ENCODE data around the gene EPHA8.

EPHA8 gene

GRCh38 chr1:22567197-22567596, 3.9 kb downstream of the EPHA8 start:
- no peak for DNase-seq (ENCODE audit: low spot score)

DNA sequence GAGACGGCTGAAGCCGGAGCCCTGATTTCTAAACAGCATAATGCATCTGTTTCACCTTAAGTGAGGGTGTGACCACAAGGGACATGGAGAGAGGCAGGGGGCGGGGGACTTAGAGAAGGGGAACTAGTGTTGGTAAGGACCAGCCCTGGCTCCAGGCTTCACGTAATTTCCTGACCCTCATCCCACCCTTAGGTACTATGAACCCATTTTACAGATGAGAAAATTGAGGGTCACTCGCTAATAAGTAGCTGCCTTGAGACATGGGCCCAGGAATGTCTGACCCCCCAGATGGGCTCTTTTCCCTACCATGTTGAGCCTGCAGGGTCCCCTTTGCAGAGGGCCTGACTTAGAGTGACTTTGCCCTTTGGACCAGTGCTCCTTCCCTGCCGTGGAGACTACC, 4.7 kb downstream of the EPHA8 start:
- no peak for DNase-seq (ENCODE audit: low spot score)

DNA sequence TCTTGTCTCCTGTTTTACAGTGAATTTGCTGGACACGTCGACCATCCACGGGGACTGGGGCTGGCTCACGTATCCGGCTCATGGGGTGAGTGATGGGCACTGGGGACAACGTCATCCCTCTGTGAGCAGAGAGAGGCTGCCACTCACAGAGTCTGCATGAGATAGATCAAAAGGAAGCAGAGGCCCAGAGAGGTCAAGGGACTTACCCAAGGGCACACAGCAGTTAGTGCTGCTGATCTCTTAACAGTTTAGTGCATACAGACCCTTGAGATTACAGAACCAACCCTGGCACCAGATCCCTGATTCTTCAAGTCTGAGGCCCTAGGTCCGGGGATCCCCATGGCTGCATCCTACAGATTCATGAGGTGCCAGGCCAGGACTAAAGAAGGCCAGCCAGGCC, 6.0 kb downstream of the EPHA8 start:
- DNase-seq (ENCODE audit: low spot score), result no peak

- DNase-seq (ENCODE audit: low spot score), result no peak
These were observed 7.0 kb downstream of the EPHA8 start for GRCh38 chr1:22570140-22570909.

- DNase-seq (ENCODE audit: low spot score), result no peak
These were observed 9.5 kb downstream of the EPHA8 start for GRCh38 chr1:22572818-22573217.

GRCh38 chr1:22573237-22573636, 9.9 kb downstream of the EPHA8 start:
- DNase-seq (ENCODE audit: low spot score), result no peak

GRCh38 chr1:22575532-22576149, 12.4 kb downstream of the EPHA8 start:
- DNase-seq (ENCODE audit: low spot score), result no peak

GRCh38 chr1:22576150-22576544, 12.9 kb downstream of the EPHA8 start:
- DNase-seq (ENCODE audit: low spot score), result no peak

GRCh38 chr1:22576617-22577016, 13.3 kb downstream of the EPHA8 start:
- no peak for DNase-seq (ENCODE audit: low spot score)

GRCh38 chr1:22578732-22579361, 15.6 kb downstream of the EPHA8 start:
- DNase-seq (ENCODE audit: low spot score), result no peak

DNA sequence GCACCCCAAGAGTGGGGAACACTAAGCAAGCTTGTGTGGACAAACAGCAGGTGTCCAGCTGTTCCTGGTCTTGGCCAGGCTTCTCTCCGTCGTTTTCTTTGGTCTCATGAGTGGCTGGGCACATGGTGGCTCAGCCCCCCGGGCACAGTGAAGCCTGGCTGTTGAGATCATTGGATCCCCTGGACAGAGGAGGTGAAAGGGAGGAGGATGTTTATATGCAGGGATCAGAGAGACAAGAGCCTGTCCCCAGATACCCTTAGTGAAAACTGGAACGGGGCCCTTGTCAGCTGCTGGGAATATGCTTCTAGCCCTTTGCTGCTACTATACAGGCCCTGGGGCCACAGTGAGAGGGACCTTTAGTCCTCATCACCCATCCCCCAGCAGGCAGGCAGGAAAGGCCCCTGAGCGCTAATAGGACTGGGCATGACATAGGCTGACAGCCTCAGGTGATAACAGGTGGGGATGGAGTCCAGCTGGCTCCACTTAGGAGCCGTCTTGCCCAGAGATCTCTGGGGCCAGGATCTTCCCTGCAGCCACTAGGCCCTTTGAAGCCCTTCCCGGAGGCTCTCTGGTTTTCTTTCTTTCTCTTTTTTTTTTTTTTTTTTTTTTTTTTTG, 16.4 kb downstream of the EPHA8 start:
- no peak for DNase-seq (ENCODE audit: low spot score)

DNA sequence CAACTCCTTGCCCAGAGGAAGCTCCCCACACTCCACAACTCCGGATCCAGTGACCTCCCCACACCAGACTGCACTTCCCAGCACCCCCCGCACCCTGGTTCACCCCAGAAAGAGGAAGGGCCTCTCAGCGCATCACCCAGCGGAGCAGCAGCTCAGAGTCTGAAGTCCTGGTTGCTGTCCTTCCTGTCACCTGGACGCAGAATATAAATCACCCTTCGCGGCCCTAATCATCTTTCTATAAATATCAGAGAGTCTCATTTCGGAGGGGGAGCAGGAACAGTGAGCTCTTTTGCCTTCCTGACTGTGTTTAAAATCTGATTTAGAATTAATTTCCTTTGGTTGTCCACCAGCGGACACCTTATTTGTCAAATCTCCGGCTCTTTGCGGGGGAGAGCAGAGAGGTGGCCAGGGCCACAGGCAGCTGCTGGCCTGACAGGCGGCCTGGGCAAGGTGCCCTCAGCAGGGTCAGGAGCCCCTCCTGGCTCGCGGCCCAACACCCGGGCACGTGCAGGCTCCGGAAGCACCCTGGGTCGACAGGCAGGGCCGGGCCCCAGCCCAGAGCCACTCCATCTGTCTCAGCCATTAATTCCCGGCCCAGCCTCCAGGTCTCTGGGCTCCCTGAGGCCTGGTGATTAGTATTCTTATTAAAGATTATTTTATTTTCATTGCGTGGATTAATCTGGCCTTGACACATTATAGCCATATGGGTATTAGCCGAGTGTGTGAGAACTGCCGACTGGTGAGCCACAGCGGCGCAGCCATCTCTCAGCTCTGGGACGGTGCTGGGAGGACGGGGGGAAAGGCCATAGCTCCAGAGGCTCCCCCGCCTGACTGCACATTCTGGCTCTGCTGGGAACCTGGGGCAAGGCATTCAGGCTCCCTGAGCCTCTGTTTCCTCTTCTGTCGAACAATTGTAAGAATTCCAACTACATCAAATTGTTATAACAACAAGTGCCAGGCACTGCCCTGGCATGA, 19.7 kb downstream of the EPHA8 start:
- DNase-seq (ENCODE audit: low spot score), result no peak

DNA sequence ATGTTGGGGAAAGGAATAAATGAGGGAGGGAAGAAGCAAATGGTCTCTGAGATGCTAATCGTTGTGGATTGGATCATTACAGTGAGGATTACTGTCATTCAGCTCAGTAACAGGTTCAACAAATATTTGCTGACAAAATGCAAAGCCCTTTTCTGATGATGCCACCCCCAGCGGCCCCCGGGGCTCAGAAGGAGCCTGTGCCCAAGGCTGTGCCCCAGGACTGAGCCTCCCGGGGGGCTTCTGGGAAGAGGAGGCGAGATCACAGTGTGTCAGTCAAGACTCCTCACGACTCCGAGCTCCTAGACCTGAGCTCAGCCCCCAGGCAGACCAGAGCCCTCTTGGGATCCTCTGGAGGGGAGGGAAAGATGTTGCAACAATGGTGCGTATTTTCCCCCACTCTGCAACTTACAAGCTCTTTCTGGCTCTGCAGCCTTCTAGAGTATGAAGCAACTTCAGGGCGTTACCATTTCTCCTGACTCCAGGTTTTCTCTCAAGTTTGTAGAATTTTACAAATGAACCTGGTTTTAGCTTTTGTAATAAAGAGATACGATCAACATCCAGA, 20.8 kb downstream of the EPHA8 start:
- no peak for DNase-seq (ENCODE audit: low spot score)

- no peak for DNase-seq (ENCODE audit: low spot score)
These were observed 21.7 kb downstream of the EPHA8 start for GRCh38 chr1:22584970-22585369.

DNA sequence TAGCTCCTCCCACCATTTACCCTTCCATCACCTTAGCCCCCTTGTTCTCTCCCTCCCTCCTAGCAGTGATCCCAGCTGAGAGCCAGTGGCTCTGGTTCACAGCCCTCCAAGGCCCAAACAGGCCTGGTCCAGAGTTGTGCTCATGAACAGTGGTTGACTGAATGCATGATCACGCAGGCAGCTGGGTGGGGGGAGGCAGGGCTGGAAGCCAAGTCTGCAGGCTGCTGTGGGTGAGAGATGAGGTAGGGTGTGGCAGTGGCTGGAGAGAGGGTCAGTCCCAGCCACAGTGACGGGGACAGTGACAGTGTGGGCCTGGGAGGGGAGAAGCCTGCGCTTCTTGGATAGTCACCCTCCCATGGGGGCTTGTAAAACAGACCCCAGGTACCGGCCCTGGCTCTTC, 22.2 kb downstream of the EPHA8 start:
- no peak for DNase-seq (ENCODE audit: low spot score)

DNA sequence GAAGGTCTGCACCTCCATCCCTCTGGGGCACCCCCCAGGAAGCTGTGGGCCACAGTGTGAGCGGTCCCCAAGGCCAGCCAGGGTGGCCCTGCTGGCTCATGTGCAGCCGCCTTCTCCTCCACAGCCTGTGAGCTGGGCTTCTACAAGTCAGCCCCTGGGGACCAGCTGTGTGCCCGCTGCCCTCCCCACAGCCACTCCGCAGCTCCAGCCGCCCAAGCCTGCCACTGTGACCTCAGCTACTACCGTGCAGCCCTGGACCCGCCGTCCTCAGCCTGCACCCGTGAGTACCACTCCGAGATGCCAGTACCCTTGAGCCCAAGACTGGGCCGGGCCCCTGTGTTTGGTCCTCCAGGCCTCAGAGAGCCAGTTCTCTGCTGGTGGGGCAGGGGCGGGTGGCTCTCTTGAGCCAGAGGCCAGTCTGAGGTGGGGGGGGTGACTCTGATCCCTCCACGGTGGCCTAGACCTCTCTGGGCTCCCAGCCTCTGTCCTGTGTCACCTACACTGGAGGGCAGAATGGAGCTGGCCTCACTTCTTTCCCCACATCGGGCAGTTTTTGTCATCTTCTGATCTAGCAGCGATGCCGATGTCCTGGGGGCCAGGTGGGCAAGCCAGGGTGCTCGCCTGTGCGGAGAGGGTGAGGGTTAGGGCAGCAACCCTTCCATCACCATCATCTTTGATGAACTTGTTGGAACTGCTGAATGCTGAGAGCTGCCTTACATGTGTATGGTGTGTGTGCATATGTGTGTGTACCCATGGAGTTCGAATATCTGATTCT, 23.3 kb downstream of the EPHA8 start:
- no peak for DNase-seq (ENCODE audit: low spot score)

GRCh38 chr1:22587247-22587646, 24.0 kb downstream of the EPHA8 start:
- no peak for DNase-seq (ENCODE audit: low spot score)

- no peak for DNase-seq (ENCODE audit: low spot score)
These were observed 25.7 kb downstream of the EPHA8 start for GRCh38 chr1:22588899-22589422.

DNA sequence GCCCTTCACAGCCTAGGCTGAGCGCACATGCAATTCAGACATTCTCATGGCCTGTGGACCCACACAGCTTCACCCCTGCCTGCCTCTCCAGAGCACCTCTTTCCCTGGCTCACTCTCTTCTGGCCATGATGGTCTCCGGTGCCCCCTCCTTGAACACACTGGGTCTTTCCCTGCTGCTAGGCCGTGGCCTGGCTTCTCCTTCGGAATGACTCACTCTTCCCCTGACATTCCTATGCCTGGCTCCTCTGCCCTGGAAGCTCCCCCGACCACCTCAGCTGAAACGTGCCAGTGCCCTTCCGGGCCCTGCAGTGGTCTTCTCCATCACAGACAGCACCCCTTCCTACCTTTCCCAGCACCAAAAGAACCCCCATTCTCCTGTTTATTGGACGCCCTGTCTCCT, 28.3 kb downstream of the EPHA8 start:
- DNase-seq (ENCODE audit: low spot score), result no peak

- DNase-seq (ENCODE audit: low spot score), result no peak
These were observed 28.8 kb downstream of the EPHA8 start for GRCh38 chr1:22592051-22592450.
